ENCODE measurements around the gene BACE1.

- TF ChIP-seq POLR2A (IDR thresholded peaks at IDR 0.05) (no peak), CTCF (IDR thresholded peaks at IDR 0.05 in 8 of 11, conservative IDR thresholded peaks at IDR 0.05 in 3 of 11) (no peak)
Observed at GRCh38 chr11:117249571-117249970, 66.5 kb downstream of the BACE1 start.
